ENCODE data around the gene ZDHHC14. TPM values are rescaled to one million over a fixed set of nuclear protein-coding genes. Genes with fewer than 3 reads are reported as not detected.
"Not testable (repeated sequence)": the region's sequence is repeated elsewhere in the genome, so short reads cannot be mapped to it uniquely, and the experiment has no call there.

ZDHHC14 gene
- total RNA-seq, 1 experiment from 2014 or later: 1.7 TPM

DNA sequence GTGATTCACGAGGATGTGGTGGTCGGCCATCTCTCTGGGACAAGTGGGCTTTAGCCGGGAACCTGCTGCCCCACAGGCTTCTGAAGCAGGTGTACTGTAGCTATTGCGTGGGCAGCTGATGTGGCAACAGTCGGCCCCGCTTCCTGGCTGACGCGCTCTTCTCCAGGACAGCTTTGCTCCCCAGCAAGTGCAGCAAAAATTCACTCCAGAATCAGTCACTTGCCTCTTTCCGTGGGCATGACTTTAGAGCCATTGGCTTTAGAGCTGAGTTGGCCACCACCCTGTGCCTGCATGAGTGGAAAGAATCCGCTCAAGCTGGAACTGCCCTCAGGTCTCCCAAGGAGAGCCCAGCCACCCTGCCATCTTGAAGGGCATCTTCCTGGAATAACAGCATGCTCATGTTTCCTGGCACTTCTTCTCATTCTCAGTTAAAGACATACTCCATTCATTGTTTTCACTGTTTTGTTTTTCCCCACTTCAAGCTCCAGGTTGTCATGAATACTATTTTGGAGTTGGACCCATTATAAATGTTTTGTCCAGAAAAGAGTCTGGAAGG is 178.3 kb downstream of the ZDHHC14 start:
- Histone ChIP-seq H3K79me1 (ENCODE audit: insufficient read depth, low read depth, low read length, poor library complexity, severe bottlenecking) (no peaks in the 10 kb centered on the region), H3T11ph (ENCODE audit: low read length) (no peak overlapping the region), H2BK5ac (ENCODE audit: insufficient read length, low read length) (no peak overlapping the region), H3K9me3 (ENCODE audit: control insufficient read depth, low read depth, low read length) (no peaks in the 10 kb centered on the region), H3K56ac (ENCODE audit: insufficient read length, low read depth, low read length) (no peak overlapping the region), H3K14ac (ENCODE audit: insufficient read depth, low read length) (no peak overlapping the region), H4K8ac (replicated peaks; ENCODE audit: insufficient read length, low read depth, low read length) (no peak overlapping the region), H4K20me1 (ENCODE audit: control insufficient read depth, insufficient read depth, insufficient read length) (no peaks in the 10 kb centered on the region), H3K27ac (ENCODE audit: insufficient read length, low read depth, low read length) (no peak overlapping the region), H3K27me3 (ENCODE audit: insufficient read depth, low read length) (no peaks in the 10 kb centered on the region), H3K79me2 (ENCODE audit: insufficient read depth, low read length) (no peaks in the 10 kb centered on the region), H3K9ac (ENCODE audit: extremely low read depth, insufficient read length, low read length) (no peak overlapping the region), H3K4me1 (ENCODE audit: insufficient read depth, low read length) (no peaks in the 10 kb centered on the region), H2BK20ac (ENCODE audit: low read depth, low read length, poor library complexity, severe bottlenecking) (no peak overlapping the region), H3K23ac (ENCODE audit: insufficient read length, low read depth, low read length) (no peak overlapping the region), H4K5ac (ENCODE audit: insufficient read length, low read depth, low read length) (no peak overlapping the region), H2BK120ac (ENCODE audit: low read depth, low read length, poor library complexity, severe bottlenecking) (no peak overlapping the region), H3K4me2 (ENCODE audit: insufficient read depth, insufficient read length, low read length) (no peak overlapping the region), H3K18ac (ENCODE audit: insufficient read length, low read depth, low read length) (no peak overlapping the region), H2BK15ac (ENCODE audit: low read depth, low read length) (no peak overlapping the region), H3K4ac (ENCODE audit: low read depth, low read length) (no peak overlapping the region), H2AFZ (ENCODE audit: low read length) (no peak overlapping the region), H4K91ac (ENCODE audit: insufficient read length, low read depth, low read length) (no peak overlapping the region), H2BK12ac (ENCODE audit: insufficient read length, low read depth, low read length) (no peak overlapping the region), H3K23me2 (ENCODE audit: insufficient read length, low read depth, low read length, poor library complexity, severe bottlenecking) (peaks cover 4% of the 10 kb centered on the region), H2AK5ac (ENCODE audit: insufficient read length, low read length) (no peak overlapping the region)
- DNase-seq: no peak
- Mint-ChIP-seq H3K4me3 (no peak overlapping the region), H3K27me3 (ENCODE audit: low read depth) (no peaks in the 10 kb centered on the region; the same call in 1 of the 2 replicates), H3K27ac (no peak overlapping the region), H3K4me1 (peaks cover 32% of the 10 kb centered on the region in 2 experiments), H3K36me3 (ENCODE audit: insufficient read depth in 1 of 3, low read depth in 3 of 3) (peaks cover 0 to 2% (median 0%) of the 10 kb centered on the region in 3 experiments; a peak in 1 of 7 replicates), H3K9me3 (no peaks in the 10 kb centered on the region)
- WGBS (ENCODE audit: extremely low coverage, insufficient read length, low lambda C conversion rate): no CpG with 5 or more reads among the region's 10 CpGs
- TF ChIP-seq, protein P1, sequence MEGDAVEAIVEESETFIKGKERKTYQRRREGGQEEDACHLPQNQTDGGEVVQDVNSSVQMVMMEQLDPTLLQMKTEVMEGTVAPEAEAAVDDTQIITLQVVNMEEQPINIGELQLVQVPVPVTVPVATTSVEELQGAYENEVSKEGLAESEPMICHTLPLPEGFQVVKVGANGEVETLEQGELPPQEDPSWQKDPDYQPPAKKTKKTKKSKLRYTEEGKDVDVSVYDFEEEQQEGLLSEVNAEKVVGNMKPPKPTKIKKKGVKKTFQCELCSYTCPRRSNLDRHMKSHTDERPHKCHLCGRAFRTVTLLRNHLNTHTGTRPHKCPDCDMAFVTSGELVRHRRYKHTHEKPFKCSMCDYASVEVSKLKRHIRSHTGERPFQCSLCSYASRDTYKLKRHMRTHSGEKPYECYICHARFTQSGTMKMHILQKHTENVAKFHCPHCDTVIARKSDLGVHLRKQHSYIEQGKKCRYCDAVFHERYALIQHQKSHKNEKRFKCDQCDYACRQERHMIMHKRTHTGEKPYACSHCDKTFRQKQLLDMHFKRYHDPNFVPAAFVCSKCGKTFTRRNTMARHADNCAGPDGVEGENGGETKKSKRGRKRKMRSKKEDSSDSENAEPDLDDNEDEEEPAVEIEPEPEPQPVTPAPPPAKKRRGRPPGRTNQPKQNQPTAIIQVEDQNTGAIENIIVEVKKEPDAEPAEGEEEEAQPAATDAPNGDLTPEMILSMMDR (conservative IDR thresholded peaks at IDR 0.05): no peak

GRCh38 chr6:157560063-157560462 is 179.1 kb downstream of the ZDHHC14 start:
- not testable (repeated sequence) for H3K18ac ChIP-seq (ENCODE audit: insufficient read length, low read depth, low read length); H3K36me3 Mint-ChIP-seq (ENCODE audit: insufficient read depth in 1 of 3, low read depth in 3 of 3); H2AFZ ChIP-seq (ENCODE audit: low read length); H3K9me3 ChIP-seq (ENCODE audit: control insufficient read depth, low read depth, low read length); H2BK5ac ChIP-seq (ENCODE audit: insufficient read length, low read length); H3K4me2 ChIP-seq (ENCODE audit: insufficient read depth, insufficient read length, low read length); H4K8ac ChIP-seq (replicated peaks; ENCODE audit: insufficient read length, low read depth, low read length); H3K4me3 Mint-ChIP-seq; H3K4ac ChIP-seq (ENCODE audit: low read depth, low read length); H2AK5ac ChIP-seq (ENCODE audit: insufficient read length, low read length); H4K20me1 ChIP-seq (ENCODE audit: control insufficient read depth, insufficient read depth, insufficient read length); H2BK120ac ChIP-seq (ENCODE audit: low read depth, low read length, poor library complexity, severe bottlenecking); H3K4me1 ChIP-seq (ENCODE audit: insufficient read depth, low read length); H2BK20ac ChIP-seq (ENCODE audit: low read depth, low read length, poor library complexity, severe bottlenecking); H3K79me1 ChIP-seq (ENCODE audit: insufficient read depth, low read depth, low read length, poor library complexity, severe bottlenecking); H3K27ac Mint-ChIP-seq; H3K9me3 Mint-ChIP-seq; H3K79me2 ChIP-seq (ENCODE audit: insufficient read depth, low read length); H3K27ac ChIP-seq (ENCODE audit: insufficient read length, low read depth, low read length); H3K23ac ChIP-seq (ENCODE audit: insufficient read length, low read depth, low read length); H2BK15ac ChIP-seq (ENCODE audit: low read depth, low read length); H3K27me3 ChIP-seq (ENCODE audit: insufficient read depth, low read length); H3K9ac ChIP-seq (ENCODE audit: extremely low read depth, insufficient read length, low read length); H3K27me3 Mint-ChIP-seq (ENCODE audit: low read depth); H4K5ac ChIP-seq (ENCODE audit: insufficient read length, low read depth, low read length); H3K56ac ChIP-seq (ENCODE audit: insufficient read length, low read depth, low read length); DNase-seq; H2BK12ac ChIP-seq (ENCODE audit: insufficient read length, low read depth, low read length); H3T11ph ChIP-seq (ENCODE audit: low read length); H3K14ac ChIP-seq (ENCODE audit: insufficient read depth, low read length); H4K91ac ChIP-seq (ENCODE audit: insufficient read length, low read depth, low read length); H3K23me2 ChIP-seq (ENCODE audit: insufficient read length, low read depth, low read length, poor library complexity, severe bottlenecking)
- peaks cover 24 to 25% of the 10 kb centered on the region in 2 experiments for H3K4me1 Mint-ChIP-seq
- WGBS (ENCODE audit: extremely low coverage, insufficient read length, low lambda C conversion rate): no CpG with 5 or more reads among the region's 10 CpGs

Measured in H9 (cell line).